GM12892 (cell line): ENCODE data around the gene TEX11.

Experiments
- DNase-seq: peaks from one replicate; pipeline ENCODE4 v3.0.0; 2011; ENCODE audit not compliant: insufficient read length
- FAIRE-seq: peaks from 2 replicates; lab custom pipeline; 2011; peaks lifted over from hg19 to GRCh38; lab: Jason Lieb, UNC
- POLR2A ChIP-seq: IDR thresholded peaks from 2 replicates; pipeline ENCODE4 v1.6.1; 2011; ENCODE audit warnings: low read depth, low read length, control low read depth
- POLR2AphosphoS5 ChIP-seq: IDR thresholded peaks from 2 replicates; pipeline ENCODE4 v1.6.1; 2011; ENCODE audit warnings: low read depth, low read length, control low read depth
- TAF1 ChIP-seq: IDR thresholded peaks from 2 replicates; pipeline ENCODE4 v1.6.1; 2011; ENCODE audit warnings: low read depth, mild to moderate bottlenecking, control low read depth, low read length, borderline replicate concordance

The TEX11 gene

DNA sequence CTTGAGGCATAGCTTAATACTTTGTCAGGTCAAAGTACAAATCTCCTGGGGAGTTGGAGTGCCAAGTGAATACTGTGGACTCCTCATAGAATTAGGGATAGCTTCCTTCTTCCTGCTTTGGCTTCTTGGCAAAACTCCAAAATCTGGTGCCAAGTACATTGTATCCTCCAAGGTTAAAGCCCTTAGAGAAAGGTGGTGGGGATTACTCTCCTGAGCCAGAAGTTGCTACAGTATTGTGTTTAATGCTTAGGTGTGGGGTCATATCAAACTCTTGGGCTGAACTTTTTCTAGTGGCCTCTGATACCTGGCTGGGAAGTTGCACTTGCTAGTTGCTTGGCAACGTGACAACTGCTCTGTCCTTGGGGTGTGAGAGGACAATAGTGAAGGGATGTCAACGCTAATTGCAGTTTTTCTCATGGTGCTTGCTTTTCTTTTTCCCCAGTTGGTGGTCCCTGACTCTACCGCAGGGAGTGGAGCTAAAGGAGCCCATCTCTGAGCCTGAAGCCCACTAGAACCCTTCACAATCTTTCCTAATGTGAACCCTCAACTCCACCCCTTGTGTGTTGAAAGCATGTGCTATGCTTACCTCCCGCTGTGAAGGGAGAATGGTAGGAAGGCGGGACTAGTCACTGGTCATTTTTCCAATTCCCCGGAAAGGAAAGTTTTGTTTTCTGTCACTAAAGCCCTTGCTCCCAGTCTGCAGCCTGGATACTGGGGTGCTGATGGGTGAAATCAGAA is 428.4 kb downstream of the TEX11 start:
- no peak for DNase-seq
- no peak for TF ChIP-seq POLR2AphosphoS5
- TF ChIP-seq TAF1: no peak
- TF ChIP-seq POLR2A: no peak
- no peak for FAIRE-seq

DNA sequence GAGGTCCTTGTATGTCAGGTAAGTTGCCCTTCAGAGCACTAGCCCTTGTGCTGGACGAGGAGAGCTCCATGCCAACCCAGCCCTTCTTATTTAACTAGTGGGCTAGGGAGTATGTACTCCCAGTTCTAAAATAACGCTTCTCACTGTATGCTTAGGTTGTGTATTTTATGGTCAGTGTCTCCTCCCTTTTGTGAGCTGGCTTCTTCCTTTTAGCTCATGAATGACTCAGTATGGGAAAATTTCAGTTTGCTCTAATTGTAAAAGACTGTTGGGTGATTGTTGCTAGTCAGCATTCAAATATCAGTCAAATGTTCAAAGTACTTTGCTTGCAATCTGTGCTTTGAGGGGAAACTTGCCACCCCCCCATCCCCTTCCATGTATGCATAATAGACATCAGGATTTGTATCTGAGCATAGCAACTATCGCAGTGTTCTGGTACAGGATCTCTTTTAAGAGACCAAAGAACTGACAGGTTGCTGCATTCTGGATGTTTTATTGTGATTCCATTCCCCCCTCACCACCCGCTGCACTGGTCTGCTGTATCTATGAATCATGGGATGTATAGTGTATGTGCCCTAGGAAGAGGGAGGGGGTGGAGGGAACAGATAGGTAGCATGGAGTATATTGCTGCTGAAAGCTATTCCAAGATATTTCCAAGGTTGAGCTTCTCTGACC is 429.1 kb downstream of the TEX11 start:
- FAIRE-seq (no peak), DNase-seq (no peak)
- TF ChIP-seq POLR2AphosphoS5: no peak
- TF ChIP-seq POLR2A: no peak
- no peak for TF ChIP-seq TAF1
